ENCODE data around the gene MTX2.

Gene MTX2

DNA sequence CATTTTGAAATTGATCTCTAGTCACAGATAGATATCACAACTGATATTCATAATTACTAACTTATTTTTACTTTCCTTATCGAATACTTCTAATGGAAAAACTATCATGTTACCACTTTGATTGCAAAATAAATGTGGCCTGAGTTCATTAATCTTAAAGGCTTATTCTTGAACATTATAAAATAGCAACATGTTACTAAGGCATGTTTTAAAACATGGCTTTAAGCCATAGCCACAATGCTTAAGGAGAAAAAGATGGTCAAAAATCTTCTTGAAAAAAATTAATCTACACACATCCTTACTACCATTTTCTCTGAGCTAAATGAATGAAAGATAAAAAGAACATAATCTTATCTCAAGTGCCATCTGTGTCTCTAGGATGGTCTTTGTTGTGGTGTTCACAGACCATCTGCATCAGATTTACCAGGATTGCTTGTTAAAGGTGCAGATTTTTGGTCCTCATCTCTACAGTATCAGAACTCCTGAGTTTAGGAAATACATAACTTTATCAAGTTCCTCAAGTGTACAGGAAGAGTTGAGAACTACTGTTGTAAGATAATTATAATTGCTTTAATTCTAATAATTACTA lies 15.3 kb downstream of the MTX2 start:
- no peak overlapping the region for H3K27ac ChIP-seq
- TF ChIP-seq, protein P1, sequence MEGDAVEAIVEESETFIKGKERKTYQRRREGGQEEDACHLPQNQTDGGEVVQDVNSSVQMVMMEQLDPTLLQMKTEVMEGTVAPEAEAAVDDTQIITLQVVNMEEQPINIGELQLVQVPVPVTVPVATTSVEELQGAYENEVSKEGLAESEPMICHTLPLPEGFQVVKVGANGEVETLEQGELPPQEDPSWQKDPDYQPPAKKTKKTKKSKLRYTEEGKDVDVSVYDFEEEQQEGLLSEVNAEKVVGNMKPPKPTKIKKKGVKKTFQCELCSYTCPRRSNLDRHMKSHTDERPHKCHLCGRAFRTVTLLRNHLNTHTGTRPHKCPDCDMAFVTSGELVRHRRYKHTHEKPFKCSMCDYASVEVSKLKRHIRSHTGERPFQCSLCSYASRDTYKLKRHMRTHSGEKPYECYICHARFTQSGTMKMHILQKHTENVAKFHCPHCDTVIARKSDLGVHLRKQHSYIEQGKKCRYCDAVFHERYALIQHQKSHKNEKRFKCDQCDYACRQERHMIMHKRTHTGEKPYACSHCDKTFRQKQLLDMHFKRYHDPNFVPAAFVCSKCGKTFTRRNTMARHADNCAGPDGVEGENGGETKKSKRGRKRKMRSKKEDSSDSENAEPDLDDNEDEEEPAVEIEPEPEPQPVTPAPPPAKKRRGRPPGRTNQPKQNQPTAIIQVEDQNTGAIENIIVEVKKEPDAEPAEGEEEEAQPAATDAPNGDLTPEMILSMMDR (conservative IDR thresholded peaks at IDR 0.05): no peak

DNA sequence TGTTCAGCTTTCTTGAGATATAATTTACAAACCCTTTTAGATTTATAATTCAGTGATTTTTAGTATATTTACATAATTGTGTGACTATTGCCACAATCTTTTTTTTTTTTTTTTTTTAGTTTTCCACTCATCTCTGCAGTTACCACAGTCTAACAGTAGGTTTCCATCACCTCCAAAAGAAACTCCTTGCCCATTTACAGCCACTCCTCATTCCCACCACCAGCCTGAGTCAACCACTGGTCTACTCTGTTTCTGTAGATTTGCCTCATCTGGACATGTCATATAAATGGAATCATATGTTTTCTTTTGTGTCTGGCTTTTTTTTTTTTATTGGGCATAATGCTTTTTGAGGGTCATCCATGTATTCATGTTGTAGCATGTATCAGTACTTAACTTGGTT lies 16.1 kb downstream of the MTX2 start:
- no peak overlapping the region for H3K27ac ChIP-seq
- TF ChIP-seq, protein P1 (conservative IDR thresholded peaks at IDR 0.05): no peak

- TF ChIP-seq, protein P1 (conservative IDR thresholded peaks at IDR 0.05): no peak
- no peak overlapping the region for H3K27ac ChIP-seq
Measured at GRCh38 chr2:176291335-176291734, 22.1 kb downstream of the MTX2 start.

DNA sequence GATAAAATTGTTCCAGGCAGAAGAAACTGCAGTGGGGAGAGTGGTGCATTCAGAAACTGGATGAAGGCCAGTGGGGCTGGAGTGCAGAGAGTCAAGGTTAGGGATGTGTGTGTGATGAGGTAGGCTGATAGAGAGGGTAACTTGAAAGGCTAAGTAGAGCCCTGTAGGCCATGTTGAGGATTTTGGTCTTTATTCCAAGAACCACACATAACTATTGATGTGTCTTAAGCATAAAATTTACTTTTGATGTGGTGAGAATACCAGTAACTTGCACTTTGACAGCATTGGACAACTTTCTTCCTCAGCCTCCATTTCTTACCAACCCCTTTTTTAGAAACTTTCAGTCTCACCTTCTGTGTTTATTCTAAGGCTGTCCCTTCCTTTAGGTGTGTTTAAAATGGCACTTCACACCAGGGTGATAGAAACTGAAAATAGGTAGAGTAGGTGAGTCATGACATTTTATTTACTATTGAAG lies 22.6 kb downstream of the MTX2 start:
- TF ChIP-seq, protein P1 (conservative IDR thresholded peaks at IDR 0.05): no peak
- H3K27ac ChIP-seq: no peak overlapping the region

DNA sequence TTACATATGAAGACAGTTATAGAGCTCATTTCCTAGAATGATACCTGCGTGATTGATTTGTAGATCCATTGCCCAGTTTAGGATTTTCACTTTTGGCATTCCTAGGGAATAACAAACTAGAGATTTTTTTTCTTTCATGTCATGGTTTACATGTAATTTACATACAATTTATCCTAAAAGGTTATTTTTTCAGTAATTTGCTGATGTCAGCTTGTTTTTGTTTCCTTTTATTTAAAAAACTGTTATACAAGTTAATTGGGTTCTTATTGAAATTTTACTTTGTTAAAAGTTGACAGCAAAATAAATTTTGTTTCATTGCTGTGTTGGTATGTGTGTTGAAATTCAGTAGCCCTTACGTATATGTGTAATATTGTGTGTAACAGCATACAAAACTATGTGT lies 23.4 kb downstream of the MTX2 start:
- TF ChIP-seq, protein P1 (conservative IDR thresholded peaks at IDR 0.05): no peak
- H3K27ac ChIP-seq: no peak overlapping the region

GRCh38 chr2:176293334-176293733 lies 24.1 kb downstream of the MTX2 start:
- TF ChIP-seq, protein P1 (conservative IDR thresholded peaks at IDR 0.05): no peak
- H3K27ac ChIP-seq: no peak overlapping the region

DNA sequence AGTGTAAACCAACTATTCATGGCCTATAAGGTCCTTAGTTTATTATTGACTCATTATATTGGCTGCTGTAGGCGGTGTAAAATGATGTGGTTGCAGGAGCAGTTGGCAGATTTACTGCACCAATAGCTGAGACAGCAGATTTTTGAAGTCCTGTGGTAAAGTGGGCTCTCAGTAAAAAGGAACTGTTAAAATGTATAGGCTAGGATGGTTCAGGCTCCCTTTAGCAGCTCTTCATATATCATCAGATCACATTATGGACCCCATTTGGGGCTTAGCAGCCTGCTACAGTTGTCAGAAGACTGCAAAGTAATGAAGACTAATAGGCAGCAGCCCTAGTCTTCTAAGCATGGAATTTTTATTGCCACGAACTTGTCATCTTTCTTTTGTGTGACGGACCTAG lies 27.8 kb downstream of the MTX2 start:
- no peak overlapping the region for H3K27ac ChIP-seq
- TF ChIP-seq, protein P1 (conservative IDR thresholded peaks at IDR 0.05): no peak

Data from VCaP (cell line).